ENCODE data around the gene SARM1. TPM values are rescaled to one million over a fixed set of nuclear protein-coding genes. Genes with fewer than 3 reads are reported as not detected.

SARM1 gene
- total and polyA plus RNA-seq, 2 of the 8 experiments (the other 6 are each of a cell fraction or from before 2014, with no cell fraction given) = 5.8 to 9.2 TPM

DNA sequence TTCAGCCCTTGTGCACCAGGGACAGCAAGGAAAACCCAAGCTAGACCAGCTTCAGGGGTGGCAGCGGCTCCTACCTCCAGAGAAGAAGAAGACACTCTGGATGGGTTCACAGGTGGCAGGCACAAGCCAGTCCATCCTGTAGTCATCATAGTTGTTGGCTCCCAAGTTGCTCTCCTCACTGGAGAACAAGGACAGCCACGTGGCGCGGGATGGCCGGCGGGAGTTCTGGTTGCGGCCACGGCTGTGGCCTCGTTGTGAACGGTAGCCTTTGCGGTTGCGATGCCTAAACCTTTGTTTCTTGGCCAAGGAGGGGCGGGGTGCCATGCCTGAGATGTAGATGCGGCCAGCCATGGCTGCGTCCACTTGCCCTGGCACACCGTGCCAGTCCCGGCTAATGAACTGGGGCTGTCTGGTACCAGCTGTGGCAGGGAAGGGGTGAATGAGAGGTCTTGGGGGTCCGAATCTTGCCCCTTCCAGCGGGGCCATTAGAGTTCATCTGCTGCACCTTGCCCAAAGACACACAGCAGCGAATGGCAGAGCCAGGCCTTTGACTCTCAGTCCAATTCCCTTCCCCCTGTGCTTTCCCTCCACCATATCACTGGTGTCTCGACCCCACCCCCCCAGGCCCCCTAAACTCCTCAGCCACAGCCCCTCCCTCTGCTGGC, 3.7 kb upstream of the SARM1 start:
- FAIRE-seq (no peak), DNase-seq (ENCODE audit: low read depth in 1 of 2, low spot score in 2 of 2) (no peak)
- Histone ChIP-seq H3K56ac (replicated peaks; ENCODE audit: insufficient read length, low read depth, low read length) (peak overlapping the region; percentile 38), H3K4me3 (ENCODE audit: extremely low read depth in 1 of 4, insufficient read depth in 2 of 4, low read depth in 3 of 4, low read length in 4 of 4) (no peak overlapping the region), H3K79me1 (ENCODE audit: low read depth, low read length) (no peaks in the 10 kb centered on the region), H3K79me2 (ENCODE audit: control insufficient read depth in 1 of 2, insufficient read depth in 2 of 2, low read length in 2 of 2) (no peaks in the 10 kb centered on the region), H4K20me1 (replicated peaks in 1 of 2; ENCODE audit: control insufficient read depth in 1 of 2, insufficient read depth in 2 of 2, low read length in 2 of 2) (peaks cover 2 to 3% of the 10 kb centered on the region in 2 experiments), H2AFZ (ENCODE audit: low read length) (no peak overlapping the region), H3K9me3 (ENCODE audit: insufficient read depth in 2 of 2, low read depth in 1 of 2, low read length in 1 of 2) (no peaks in the 10 kb centered on the region), H2AK5ac (ENCODE audit: low read depth, low read length) (0 out of 2 replicates have a peak overlapping the region, but pooled peaks have one; percentile 65), H3K4ac (replicated peaks; ENCODE audit: insufficient read length, low read depth, low read length) (no peak overlapping the region), H3K27me3 (replicated peaks in 1 of 4; ENCODE audit: control insufficient read depth in 3 of 4, extremely low read depth in 1 of 4, insufficient read depth in 3 of 4, low read length in 3 of 4) (peaks cover 5 to 9% (median 8%) of the 10 kb centered on the region in 4 experiments; a peak in 6 of 7 replicates), H3K14ac (ENCODE audit: insufficient read length) (no peak overlapping the region), H3K9ac (replicated peaks in 1 of 4; ENCODE audit: extremely low read depth in 1 of 4, low read depth in 3 of 4, low read length in 3 of 4) (no peak overlapping the region), H2BK20ac (ENCODE audit: low read length) (no peak overlapping the region), H3K23me2 (ENCODE audit: low read depth, low read length) (peaks cover 16% of the 10 kb centered on the region; the same call in 1 of the 2 replicates), H2BK120ac (replicated peaks; ENCODE audit: low read depth, low read length) (no peak overlapping the region), H3K27ac (ENCODE audit: low read depth, low read length) (no peak overlapping the region), H4K5ac (ENCODE audit: insufficient read length, low read depth, low read length) (no peak overlapping the region), H4K8ac (ENCODE audit: extremely low read depth, insufficient read depth, low read length) (no peak overlapping the region), H3K4me1 (replicated peaks in 1 of 4; ENCODE audit: control insufficient read depth in 3 of 4, insufficient read depth in 4 of 4, low read length in 3 of 4) (peaks cover 3 to 16% (median 9%) of the 10 kb centered on the region in 4 experiments; a peak in 6 of 7 replicates), H3K36me3 (ENCODE audit: control insufficient read depth in 2 of 4, insufficient read depth in 4 of 4, low read length in 3 of 4) (peaks cover 0 to 2% (median under 1%) of the 10 kb centered on the region in 4 experiments; a peak in 1 of 8 replicates), H2BK5ac (ENCODE audit: low read depth, low read length) (no peak overlapping the region), H4K91ac (replicated peaks; ENCODE audit: insufficient read length, low read length) (no peak overlapping the region), H3K18ac (ENCODE audit: extremely low read depth, low read length) (no peak overlapping the region), H2BK12ac (ENCODE audit: low read depth, low read length) (no peak overlapping the region), H2BK15ac (ENCODE audit: low read length) (no peak overlapping the region), H3K4me2 (ENCODE audit: insufficient read depth in 1 of 2, low read depth in 2 of 2, low read length in 2 of 2) (no peak overlapping the region), H3K23ac (ENCODE audit: insufficient read length) (no peak overlapping the region)
- CTCF ChIA-PET (ENCODE audit: partially characterized antibody) = interaction anchor here (0.8 to 2.8 kb wide), 8 partner anchors 10 to 181 kb away, joined by 3 to 10 read pairs (median 4); no protein-coding TSS in a partner anchor
- POLR2A ChIA-PET (ENCODE audit: partially characterized antibody) = interaction anchor here (1.0 to 12.7 kb wide), 7 partner anchors 9 to 98 kb away, joined by 3 to 103 read pairs (median 5); partner anchors contain the start of genes IFT20, POLDIP2 and TNFAIP1
- 85% methylated on average over 20 of the region's 21 CpGs; no CpG with 5 or more reads in 1 of the 2 experiments for WGBS, 2 experiments (ENCODE audit: extremely low coverage in 1 of 2, insufficient coverage in 1 of 2, insufficient read length in 1 of 2, insufficient replicate concordance in 2 of 2, low coverage in 1 of 2, low lambda C conversion rate in 2 of 2, missing lambda C conversion rate in 1 of 2)
- TF ChIP-seq, protein P1, sequence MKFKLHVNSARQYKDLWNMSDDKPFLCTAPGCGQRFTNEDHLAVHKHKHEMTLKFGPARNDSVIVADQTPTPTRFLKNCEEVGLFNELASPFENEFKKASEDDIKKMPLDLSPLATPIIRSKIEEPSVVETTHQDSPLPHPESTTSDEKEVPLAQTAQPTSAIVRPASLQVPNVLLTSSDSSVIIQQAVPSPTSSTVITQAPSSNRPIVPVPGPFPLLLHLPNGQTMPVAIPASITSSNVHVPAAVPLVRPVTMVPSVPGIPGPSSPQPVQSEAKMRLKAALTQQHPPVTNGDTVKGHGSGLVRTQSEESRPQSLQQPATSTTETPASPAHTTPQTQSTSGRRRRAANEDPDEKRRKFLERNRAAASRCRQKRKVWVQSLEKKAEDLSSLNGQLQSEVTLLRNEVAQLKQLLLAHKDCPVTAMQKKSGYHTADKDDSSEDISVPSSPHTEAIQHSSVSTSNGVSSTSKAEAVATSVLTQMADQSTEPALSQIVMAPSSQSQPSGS (IDR thresholded peaks at IDR 0.05; ENCODE audit: low read length) = no peak
- TF ChIP-seq HDAC6 (IDR thresholded peaks at IDR 0.05; ENCODE audit: low read depth, low read length) = no peak
- TF ChIP-seq FOSL1 (IDR thresholded peaks at IDR 0.05; ENCODE audit: insufficient read depth, low read depth, low read length) = no peak
- TF ChIP-seq, protein P2, sequence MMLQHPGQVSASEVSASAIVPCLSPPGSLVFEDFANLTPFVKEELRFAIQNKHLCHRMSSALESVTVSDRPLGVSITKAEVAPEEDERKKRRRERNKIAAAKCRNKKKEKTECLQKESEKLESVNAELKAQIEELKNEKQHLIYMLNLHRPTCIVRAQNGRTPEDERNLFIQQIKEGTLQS (IDR thresholded peaks at IDR 0.05; ENCODE audit: insufficient read depth, low read depth, low read length) = no peak

All from H1 (cell line).